Panc1 (cell line): ENCODE measurements around the gene TOR1B. TPM values are rescaled to one million over a fixed set of nuclear protein-coding genes. Genes with fewer than 3 reads are reported as not detected.

ENCODE experiments used
- ATAC-seq: fragments of 200-7000 bp; cut with Tn5 transposase; 2 replicates; pipeline ENCODE4 v1.9.1; 2020; ENCODE audit warnings: mild to moderate bottlenecking, moderate library complexity
- BruUV-seq: library from RNA; stranded (reverse); fragments of 400-500 nt; replicated peaks from 2 replicates; lab custom pipeline; 2021; lab: Mats Ljungman, UMichigan
- CTCF ChIA-PET: fragments of 300-600 bp; sonication (Branson Sonifier 250); formaldehyde crosslinking; loops from one replicate; lab custom pipeline; 2022; ENCODE audit warnings: antibody characterized with exemption; lab: Charles Lee
- POLR2A ChIA-PET: fragments of 300-600 bp; sonication (Branson Sonifier 250); formaldehyde crosslinking; loops from one replicate; lab custom pipeline; 2022; ENCODE audit warnings: antibody characterized with exemption; lab: Charles Lee
- DNase-seq: peaks from one replicate; pipeline ENCODE4 v3.0.0-alpha.2; 2010; ENCODE audit warnings: low read depth, low spot score
- H3K27ac ChIP-seq: 2 replicates; pipeline ENCODE4 v1.5.1; 2011; ENCODE audit warnings: mild to moderate bottlenecking, low read length, inconsistent platforms
- H3K27me3 ChIP-seq: fragments of 200-500 bp; sonication (Bioruptor generic); 2 replicates; pipeline ENCODE4 v1.6.0; 2014; ENCODE audit warnings: low read length, inconsistent platforms; ENCODE audit not compliant: control insufficient read depth, insufficient read depth
- H3K36me3 ChIP-seq: fragments of 200-500 bp; sonication (Bioruptor generic); 2 replicates; pipeline ENCODE4 v1.5.1; 2014; ENCODE audit warnings: inconsistent platforms, mild to moderate bottlenecking, low read length, moderate library complexity; ENCODE audit not compliant: control insufficient read depth, insufficient read depth
- H3K4me1 ChIP-seq: 2 replicates; pipeline ENCODE4 v1.5.1; 2011; ENCODE audit warnings: inconsistent platforms, mild to moderate bottlenecking, low read length, moderate library complexity; ENCODE audit not compliant: control insufficient read depth, insufficient read depth
- H3K4me3 ChIP-seq, 2 experiments: 2 replicates each; pipeline ENCODE4 v1.5.1; 2011 to 2012; ENCODE audit warnings: low read depth in 2 of 2, low read length in 2 of 2, mild to moderate bottlenecking in 2 of 2, inconsistent platforms in 1 of 2, moderate library complexity in 1 of 2
- H3K9me3 ChIP-seq: fragments of 200-500 bp; sonication (Bioruptor generic); 2 replicates; pipeline ENCODE4 v1.5.1; 2014; ENCODE audit warnings: low read depth, mild to moderate bottlenecking, inconsistent platforms, low read length, moderate library complexity; ENCODE audit not compliant: control insufficient read depth, insufficient read depth
- CTCF ChIP-seq: fragments of 450-650 bp; IDR thresholded peaks from 2 replicates; pipeline ENCODE4 v1.5.1; 2017; ENCODE audit warnings: mild to moderate bottlenecking
- POLR2AphosphoS5 ChIP-seq: IDR thresholded peaks from 2 replicates; pipeline ENCODE4 v1.6.1; 2012; ENCODE audit warnings: mild to moderate bottlenecking, low read depth, low read length, moderate library complexity
- REST ChIP-seq, 2 experiments: IDR thresholded peaks; 2 replicates each; pipeline ENCODE4 v1.6.1; 2011 to 2012; ENCODE audit warnings: low read depth in 2 of 2, control low read depth in 1 of 2, low read length in 1 of 2, mild to moderate bottlenecking in 1 of 2, moderate library complexity in 1 of 2; ENCODE audit not compliant: insufficient read depth in 1 of 2
- SIN3A ChIP-seq: IDR thresholded peaks from 2 replicates; pipeline ENCODE4 v1.6.1; 2012; ENCODE audit warnings: low read depth, mild to moderate bottlenecking, low read length, moderate library complexity, borderline replicate concordance; ENCODE audit not compliant: insufficient read depth
- TCF7L2 ChIP-seq: IDR thresholded peaks from 2 replicates; pipeline ENCODE4 v1.6.1; 2011; ENCODE audit warnings: mild to moderate bottlenecking, low read depth, low read length, inconsistent platforms
- in situ Hi-C: cut with HindIII; loops from 2 replicates; pipeline ENCODE4 v1.10.0; 2016; ENCODE audit warnings: low sequenced_read_pairs, low pct_unique_long_range_greater_than_20kb
- intact Hi-C: fragments of 100-400 bp; cut with micrococcal nuclease; formaldehyde crosslinking; loops from one replicate; pipeline ENCODE4 v1.10.0; 2022; ENCODE audit not compliant: unreplicated experiment
- total RNA-seq: library from RNA; stranded (reverse); gene quantifications from one replicate; pipeline ENCODE4 v1.2.1, GENCODE V29; 2021; ENCODE audit not compliant: unreplicated experiment

The TOR1B gene
- total RNA-seq, 1 experiment from 2014 or later: 37.6 TPM

- H3K27me3 ChIP-seq: no peaks in the 10 kb centered on the region
- no peaks in the 10 kb centered on the region for H3K4me1 ChIP-seq
- DNase-seq (no peak), ATAC-seq (no peak)
- no peak overlapping the region for H3K4me3 ChIP-seq
- BruUV-seq: no TSS peak
- no peaks in the 10 kb centered on the region for H3K9me3 ChIP-seq
- peaks cover 4% of the 10 kb centered on the region; the same call in 1 of the 2 replicates for H3K36me3 ChIP-seq
- in situ Hi-C loops (no loop called here), intact Hi-C loops (no loop called here)
- H3K27ac ChIP-seq: no peak overlapping the region
- POLR2A ChIA-PET: no interaction called here
- CTCF ChIA-PET: no interaction called here
- TF ChIP-seq CTCF (no peak), SIN3A (no peak), POLR2AphosphoS5 (no peak), REST (IDR thresholded peaks at IDR 0.05; ENCODE audit: insufficient read depth in 1 of 2, low read depth in 2 of 2, low read length in 1 of 2) (no peak), TCF7L2 (no peak)
Measured at GRCh38 chr9:129815278-129815677, 12.3 kb downstream of the TOR1B start.

- TF ChIP-seq TCF7L2 (no peak), POLR2AphosphoS5 (no peak), CTCF (no peak), REST (IDR thresholded peaks at IDR 0.05; ENCODE audit: insufficient read depth in 1 of 2, low read depth in 2 of 2, low read length in 1 of 2) (no peak), SIN3A (no peak)
- Histone ChIP-seq H3K36me3 (peaks cover 4% of the 10 kb centered on the region; the same call in 1 of the 2 replicates), H3K4me3 (no peak overlapping the region), H3K4me1 (no peaks in the 10 kb centered on the region), H3K9me3 (no peaks in the 10 kb centered on the region), H3K27me3 (no peaks in the 10 kb centered on the region), H3K27ac (no peak overlapping the region)
- ATAC-seq (no peak), DNase-seq (no peak)
- no TSS peak for BruUV-seq
- intact Hi-C loops: no loop called here
- CTCF ChIA-PET: no interaction called here
- in situ Hi-C loops: no loop called here
- POLR2A ChIA-PET: no interaction called here
Measured at GRCh38 chr9:129816501-129817435, 13.8 kb downstream of the TOR1B start.
